Progenitor cell of endocrine pancreas (in vitro differentiated cells): Measurements from ENCODE around the gene HIKESHI. TPM values are rescaled to one million over a fixed set of nuclear protein-coding genes. Genes with fewer than 3 reads are reported as not detected.
"Not testable (repeated sequence)": the region's sequence is repeated elsewhere in the genome, so short reads cannot be mapped to it uniquely, and the experiment has no call there.

Experiments
- DNase-seq: peaks from one replicate; pipeline ENCODE4 v3.0.0; 2021; ENCODE audit warnings: low spot score; ENCODE audit not compliant: unreplicated experiment
- H3K27ac Mint-ChIP-seq: 2 replicates; pipeline ENCODE4 v1.8.0; 2021; ENCODE audit warnings: mild to moderate bottlenecking, moderate library complexity, mixed read lengths
- H3K27me3 Mint-ChIP-seq: 2 replicates; pipeline ENCODE4 v1.8.0; 2021; ENCODE audit warnings: mixed read lengths
- H3K36me3 Mint-ChIP-seq: 2 replicates; pipeline ENCODE4 v1.8.0; 2022; ENCODE audit warnings: mixed read lengths; ENCODE audit not compliant: insufficient read depth
- H3K4me1 Mint-ChIP-seq: 2 replicates; pipeline ENCODE4 v1.8.0; 2021; ENCODE audit warnings: low read depth, mixed read lengths
- H3K4me3 Mint-ChIP-seq: 2 replicates; pipeline ENCODE4 v1.8.0; 2021; ENCODE audit warnings: low read depth, mild to moderate bottlenecking, moderate library complexity, mixed read lengths
- H3K9me3 Mint-ChIP-seq: 2 replicates; pipeline ENCODE4 v1.8.0; 2021; ENCODE audit warnings: low read depth, mixed read lengths
- CTCF ChIP-seq: fragments of 200-600 bp; sonication (generic); IDR thresholded peaks from one replicate; pipeline ENCODE4 v1.5.0; 2021; ENCODE audit warnings: antibody characterized with exemption, mild to moderate bottlenecking; ENCODE audit not compliant: unreplicated experiment
- total RNA-seq: library from RNA; stranded (reverse); gene quantifications from 2 replicates; pipeline ENCODE4 v1.2.1, GENCODE V29; 2021

The HIKESHI gene
- total RNA-seq, 1 donor from 2014 or later = 50.8 TPM

GRCh38 chr11:86279747-86280146 lies 22.3 kb upstream of the HIKESHI start:
- no peak overlapping the region for H3K27ac Mint-ChIP-seq

GRCh38 chr11:86287468-86287796 lies 14.6 kb upstream of the HIKESHI start:
- DNase-seq = no peak
- no peak for TF ChIP-seq CTCF
- Mint-ChIP-seq H3K4me3 (no peak overlapping the region), H3K4me1 (no peaks in the 10 kb centered on the region), H3K36me3 (no peaks in the 10 kb centered on the region), H3K9me3 (no peaks in the 10 kb centered on the region), H3K27me3 (no peaks in the 10 kb centered on the region), H3K27ac (no peak overlapping the region)

More at GRCh38 chr11:86279747-86280146, 22.3 kb upstream of the HIKESHI start:
- Mint-ChIP-seq H3K27me3 (no peaks in the 10 kb centered on the region), H3K4me3 (no peak overlapping the region), H3K9me3 (no peaks in the 10 kb centered on the region), H3K4me1 (peaks cover 1% of the 10 kb centered on the region), H3K36me3 (peaks cover 27% of the 10 kb centered on the region)
- DNase-seq = no peak
- no peak for TF ChIP-seq CTCF

GRCh38 chr11:86288776-86289507 lies 13.1 kb upstream of the HIKESHI start:
- Mint-ChIP-seq H3K27me3 (no peaks in the 10 kb centered on the region), H3K4me3 (no peak overlapping the region), H3K9me3 (no peaks in the 10 kb centered on the region), H3K4me1 (no peaks in the 10 kb centered on the region), H3K36me3 (no peaks in the 10 kb centered on the region), H3K27ac (no peak overlapping the region)
- TF ChIP-seq CTCF = no peak
- no peak for DNase-seq

- not testable (repeated sequence) for H3K36me3 Mint-ChIP-seq, H3K9me3 Mint-ChIP-seq, H3K27ac Mint-ChIP-seq, DNase-seq, H3K27me3 Mint-ChIP-seq, H3K4me3 Mint-ChIP-seq, H3K4me1 Mint-ChIP-seq
Measured at GRCh38 chr11:86289508-86290280, 12.3 kb upstream of the HIKESHI start.

- Mint-ChIP-seq H3K4me3 (no peak overlapping the region), H3K9me3 (no peaks in the 10 kb centered on the region), H3K27ac (peak overlapping the region; percentile 14), H3K4me1 (no peaks in the 10 kb centered on the region), H3K36me3 (no peaks in the 10 kb centered on the region), H3K27me3 (peaks cover 3% of the 10 kb centered on the region)
- TF ChIP-seq CTCF = peak; percentile 84
- peak; percentile 34 for DNase-seq
Measured at GRCh38 chr11:86291466-86292262, 10.4 kb upstream of the HIKESHI start.
